ENCODE measurements around the gene MYL12A. TPM values are rescaled to one million over a fixed set of nuclear protein-coding genes. Genes with fewer than 3 reads are reported as not detected.
A peak's percentile ranks its signal among the peaks of the same experiment; 100 is the strongest.
"Not testable (repeated sequence)": the region's sequence is repeated elsewhere in the genome, so short reads cannot be mapped to it uniquely, and the experiment has no call there.

Gene MYL12A
- total RNA-seq, 4 donors from 2014 or later, result 256 to 378 (median 305) TPM

DNA sequence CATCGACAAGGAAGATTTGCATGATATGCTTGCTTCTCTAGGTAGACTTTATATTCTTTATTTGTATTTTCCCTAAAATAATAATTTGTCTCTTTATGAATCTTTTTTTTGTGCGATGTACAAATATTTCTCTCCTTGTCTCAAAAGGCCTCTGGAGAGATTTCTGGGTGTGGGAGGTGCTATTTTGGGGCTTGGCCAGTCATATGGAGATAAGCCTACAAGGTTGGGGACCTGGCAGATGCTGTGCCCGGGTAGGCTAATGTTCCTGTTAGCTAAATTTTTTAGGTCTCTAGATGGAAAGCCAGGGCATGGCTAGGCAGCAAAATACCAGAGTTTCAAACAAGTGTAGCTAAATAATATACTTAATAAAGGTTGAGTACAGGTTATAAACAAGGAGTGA, 25.4 kb downstream of the MYL12A start:
- Histone ChIP-seq H3K4me3 (no peak overlapping the region), H3K9me3 (no peaks in the 10 kb centered on the region), H3K27me3 (no peaks in the 10 kb centered on the region), H3K27ac (no peak overlapping the region), H3K4me1 (no peaks in the 10 kb centered on the region), H3K36me3 (no peaks in the 10 kb centered on the region)
- intact Hi-C loops (cut with DNase I; ENCODE audit: low total_unique reads), result no loop called here
- TF ChIP-seq, protein P1, sequence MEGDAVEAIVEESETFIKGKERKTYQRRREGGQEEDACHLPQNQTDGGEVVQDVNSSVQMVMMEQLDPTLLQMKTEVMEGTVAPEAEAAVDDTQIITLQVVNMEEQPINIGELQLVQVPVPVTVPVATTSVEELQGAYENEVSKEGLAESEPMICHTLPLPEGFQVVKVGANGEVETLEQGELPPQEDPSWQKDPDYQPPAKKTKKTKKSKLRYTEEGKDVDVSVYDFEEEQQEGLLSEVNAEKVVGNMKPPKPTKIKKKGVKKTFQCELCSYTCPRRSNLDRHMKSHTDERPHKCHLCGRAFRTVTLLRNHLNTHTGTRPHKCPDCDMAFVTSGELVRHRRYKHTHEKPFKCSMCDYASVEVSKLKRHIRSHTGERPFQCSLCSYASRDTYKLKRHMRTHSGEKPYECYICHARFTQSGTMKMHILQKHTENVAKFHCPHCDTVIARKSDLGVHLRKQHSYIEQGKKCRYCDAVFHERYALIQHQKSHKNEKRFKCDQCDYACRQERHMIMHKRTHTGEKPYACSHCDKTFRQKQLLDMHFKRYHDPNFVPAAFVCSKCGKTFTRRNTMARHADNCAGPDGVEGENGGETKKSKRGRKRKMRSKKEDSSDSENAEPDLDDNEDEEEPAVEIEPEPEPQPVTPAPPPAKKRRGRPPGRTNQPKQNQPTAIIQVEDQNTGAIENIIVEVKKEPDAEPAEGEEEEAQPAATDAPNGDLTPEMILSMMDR (IDR thresholded peaks at IDR 0.05), result no peak
- TF ChIP-seq POLR2A (IDR thresholded peaks at IDR 0.05), result no peak
- DNase-seq, result no peak

DNA sequence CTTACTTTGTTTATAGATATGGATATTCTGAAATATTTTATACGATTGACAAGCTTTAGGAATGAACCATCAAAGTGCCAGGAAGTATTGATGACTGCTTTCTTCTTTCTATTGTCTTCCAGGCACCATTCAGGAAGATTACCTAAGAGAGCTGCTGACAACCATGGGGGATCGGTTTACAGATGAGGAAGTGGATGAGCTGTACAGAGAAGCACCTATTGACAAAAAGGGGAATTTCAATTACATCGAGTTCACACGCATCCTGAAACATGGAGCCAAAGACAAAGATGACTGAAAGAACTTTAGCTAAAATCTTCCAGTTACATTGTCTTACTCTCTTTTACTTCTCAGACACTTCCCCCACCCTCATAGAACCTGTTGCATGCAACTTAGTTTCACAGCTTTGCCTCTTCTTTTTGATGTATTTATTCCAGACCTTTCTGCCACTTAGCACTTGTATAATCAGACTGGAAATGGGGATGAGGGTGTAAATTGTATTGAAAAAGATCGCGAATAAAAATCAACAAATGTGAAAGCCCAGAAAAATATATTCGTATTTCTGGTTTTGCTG, 30.1 kb downstream of the MYL12A start:
- DNase-seq; H3K4me1 ChIP-seq; intact Hi-C loops (cut with DNase I; ENCODE audit: low total_unique reads); H3K27ac ChIP-seq; H3K27me3 ChIP-seq; H3K9me3 ChIP-seq; H3K36me3 ChIP-seq; H3K4me3 ChIP-seq: not testable (repeated sequence)

DNA sequence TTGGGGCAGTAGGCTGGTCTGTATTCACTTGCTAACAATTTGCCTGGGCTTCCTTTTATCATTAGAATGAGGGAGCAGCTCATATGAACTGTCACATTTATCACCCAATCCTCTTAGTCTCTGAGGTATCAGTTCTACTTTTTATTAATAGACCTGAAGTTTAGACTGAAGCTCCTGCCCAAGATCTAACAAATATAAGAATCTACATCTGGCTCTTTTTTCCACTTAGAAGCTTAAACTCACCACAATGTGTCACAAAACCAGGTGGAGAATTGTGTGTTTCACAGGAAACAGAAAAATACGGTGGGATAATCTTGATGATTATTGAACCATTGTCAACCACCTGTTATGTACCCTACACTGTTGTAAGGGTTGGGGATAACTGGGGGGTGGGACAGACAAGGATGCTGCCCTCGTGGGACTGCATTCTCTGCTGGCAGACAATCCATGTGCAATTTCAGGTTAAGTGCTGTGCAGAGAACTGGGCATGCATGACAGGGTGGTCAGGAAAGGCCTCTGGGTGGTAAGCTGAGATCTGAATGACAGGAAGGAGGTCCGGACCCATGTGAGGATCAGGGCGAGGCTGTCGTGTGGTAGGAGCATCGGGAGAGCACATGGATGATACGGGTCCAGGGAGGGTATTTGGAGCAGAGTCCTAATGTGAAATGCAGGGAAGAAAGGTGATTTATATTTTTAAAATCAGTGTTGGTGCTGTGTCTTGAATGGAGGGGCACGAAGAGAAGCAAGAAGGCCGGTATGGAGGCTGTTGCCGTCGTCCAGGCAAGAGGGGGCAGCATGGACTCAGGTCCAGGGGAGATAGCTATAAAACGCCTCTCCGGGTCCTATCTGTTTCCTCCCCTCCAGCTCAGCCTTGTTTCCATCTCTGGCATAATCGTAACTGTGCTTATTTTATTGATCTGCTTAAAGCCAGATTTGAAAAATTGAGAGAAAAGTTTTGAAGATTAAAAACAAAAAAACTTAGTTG, 31.9 kb downstream of the MYL12A start:
- Histone ChIP-seq H3K4me3 (no peak overlapping the region), H3K27me3 (no peaks in the 10 kb centered on the region), H3K27ac (no peak overlapping the region), H3K4me1 (no peaks in the 10 kb centered on the region), H3K36me3 (no peaks in the 10 kb centered on the region), H3K9me3 (no peaks in the 10 kb centered on the region)
- no peak for DNase-seq
- intact Hi-C loops (cut with DNase I; ENCODE audit: low total_unique reads), result loop anchor here (2.0 kb wide), 1 partner anchor 387 kb away; no protein-coding TSS in a partner anchor
- TF ChIP-seq, protein P1 (IDR thresholded peaks at IDR 0.05), result no peak
- TF ChIP-seq POLR2A (IDR thresholded peaks at IDR 0.05), result no peak

DNA sequence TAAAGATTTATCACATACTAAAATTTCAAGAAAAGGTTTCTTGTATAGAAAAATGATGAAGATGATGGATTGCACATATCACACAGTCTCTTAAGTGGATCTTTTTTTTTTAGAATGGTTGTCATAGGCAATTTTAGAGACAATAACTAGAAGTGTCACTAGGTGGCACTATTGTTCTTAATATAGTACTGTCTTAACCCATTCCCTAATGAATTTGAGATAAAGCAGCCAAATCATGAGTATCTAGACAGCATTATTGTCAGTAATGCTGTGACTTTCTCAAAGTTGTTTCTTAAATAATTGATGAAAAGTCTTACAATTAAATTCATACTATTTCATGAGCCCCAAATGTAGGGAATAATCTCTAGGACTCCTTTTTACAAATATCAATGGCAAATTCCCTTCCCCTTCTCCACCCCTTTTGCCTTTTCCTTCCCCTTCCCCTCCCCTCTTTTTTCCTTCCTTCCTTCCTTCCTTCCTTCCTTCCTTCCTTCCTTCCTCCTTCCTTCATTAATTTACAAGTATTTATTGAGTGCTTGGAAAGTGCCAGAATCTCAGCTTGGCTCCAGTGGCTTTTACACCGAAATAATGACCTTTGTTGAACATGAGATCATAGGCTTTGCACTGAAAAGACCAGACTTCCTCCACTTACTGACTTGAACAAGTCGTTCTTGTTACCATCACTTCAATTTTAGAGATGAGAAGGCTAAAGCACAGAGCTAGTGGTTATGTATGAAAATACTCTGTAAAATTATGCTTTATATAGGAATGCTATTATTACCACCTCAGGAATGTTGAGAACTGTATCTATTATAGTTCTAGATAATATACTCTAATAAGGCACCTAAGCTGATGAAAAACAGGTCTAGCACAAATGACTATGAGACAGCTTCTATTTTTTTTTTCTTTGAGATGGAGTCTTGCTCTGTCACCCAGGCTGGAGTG, 34.1 kb downstream of the MYL12A start:
- Histone ChIP-seq H3K27ac (no peak overlapping the region), H3K36me3 (no peaks in the 10 kb centered on the region), H3K9me3 (no peaks in the 10 kb centered on the region), H3K4me1 (no peaks in the 10 kb centered on the region), H3K4me3 (no peak overlapping the region), H3K27me3 (no peaks in the 10 kb centered on the region)
- no peak for DNase-seq
- no peak for TF ChIP-seq POLR2A (IDR thresholded peaks at IDR 0.05)
- TF ChIP-seq, protein P1 (IDR thresholded peaks at IDR 0.05), result peak; percentile 65 to 80 (median 72)
- intact Hi-C loops (cut with DNase I; ENCODE audit: low total_unique reads), result loop anchor here (2.0 kb wide), 1 partner anchor 385 kb away; no protein-coding TSS in a partner anchor

DNA sequence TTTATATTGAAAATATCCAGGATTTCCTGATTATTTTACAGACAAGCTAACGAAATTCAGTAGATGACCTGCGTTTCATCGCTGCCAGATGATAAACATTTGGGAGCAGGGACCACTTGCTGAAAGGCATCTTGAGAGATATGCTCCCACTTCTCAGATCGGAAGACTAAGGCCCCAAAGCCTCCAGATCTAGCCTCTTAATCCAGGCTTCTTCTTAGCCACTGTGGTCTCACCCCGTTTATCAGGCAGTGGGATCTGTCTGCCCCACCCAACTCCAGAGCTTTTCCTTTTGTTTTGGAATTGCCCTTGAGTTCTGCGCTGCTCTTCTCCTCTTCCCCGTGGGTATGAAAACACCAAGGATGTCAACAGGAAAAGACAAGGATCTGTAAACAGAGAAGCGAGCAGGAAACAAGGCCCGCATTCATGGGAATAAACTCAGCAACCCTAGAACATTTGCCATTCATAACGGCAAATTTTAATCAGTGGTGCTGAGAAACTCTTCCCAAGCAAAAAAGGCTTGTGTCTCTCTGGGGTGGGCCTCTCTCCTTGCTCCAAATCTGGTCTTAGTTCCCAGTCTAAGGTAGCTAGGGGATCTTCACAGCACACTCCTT, 35.8 kb downstream of the MYL12A start:
- Histone ChIP-seq H3K4me3 (no peak overlapping the region), H3K4me1 (no peaks in the 10 kb centered on the region), H3K27ac (no peak overlapping the region), H3K9me3 (no peaks in the 10 kb centered on the region), H3K27me3 (no peaks in the 10 kb centered on the region), H3K36me3 (no peaks in the 10 kb centered on the region)
- intact Hi-C loops (cut with DNase I; ENCODE audit: low total_unique reads), result no loop called here
- TF ChIP-seq, protein P1 (IDR thresholded peaks at IDR 0.05), result no peak
- no peak for TF ChIP-seq POLR2A (IDR thresholded peaks at IDR 0.05)
- DNase-seq, result no peak
